SHP77 treated with DMSO at 0.1 percent for 48 hours (cell line): ENCODE measurements around the gene POMGNT2.

Experiments used
- DNase-seq: peaks from one replicate; lab custom pipeline; 2025; lab: John Stamatoyannopoulos, UW

The POMGNT2 gene

DNA sequence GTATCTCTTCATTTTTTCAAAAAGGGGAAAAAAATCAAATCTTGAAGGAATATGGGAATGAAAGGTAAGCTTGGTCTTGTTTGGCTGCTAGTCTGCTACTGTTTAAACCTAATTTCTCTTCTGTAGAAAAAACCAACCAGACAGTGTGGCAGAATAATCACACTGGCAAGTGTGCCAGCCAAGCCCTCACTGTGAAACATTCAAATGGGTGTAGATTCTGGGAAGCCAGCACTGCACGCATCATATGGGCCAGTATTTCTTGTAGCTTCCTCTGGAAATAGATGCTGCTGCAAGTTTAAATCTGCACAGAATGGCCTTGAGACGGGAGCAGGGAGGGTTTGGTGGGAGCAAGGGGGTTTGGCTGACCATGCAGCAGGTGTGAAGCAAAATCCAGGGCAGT, 62.1 kb downstream of the POMGNT2 start:
- no peak for DNase-seq

GRCh38 chr3:43043071-43043766, 62.7 kb downstream of the POMGNT2 start:
- no peak for DNase-seq

DNA sequence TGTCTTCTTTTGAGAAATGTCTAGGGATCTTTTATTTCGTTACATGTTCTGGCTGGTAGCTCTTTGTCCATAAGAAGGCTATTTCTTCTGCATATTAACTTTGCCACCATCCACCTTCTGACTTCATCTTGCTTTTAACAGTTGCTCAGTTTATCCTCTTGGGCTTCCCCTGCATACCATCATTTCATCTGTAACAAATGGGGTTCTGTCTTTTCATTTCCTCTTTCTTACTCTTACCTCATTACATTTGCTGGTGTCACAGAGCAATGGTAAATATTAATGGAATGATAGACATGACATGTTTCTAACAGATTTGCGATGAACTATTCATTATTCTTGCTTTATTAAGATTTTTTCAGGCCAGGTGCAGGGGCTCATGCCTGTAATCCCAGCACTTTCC, 64.4 kb downstream of the POMGNT2 start:
- DNase-seq = no peak

GRCh38 chr3:43038010-43038409, 67.9 kb downstream of the POMGNT2 start:
- DNase-seq = no peak

DNA sequence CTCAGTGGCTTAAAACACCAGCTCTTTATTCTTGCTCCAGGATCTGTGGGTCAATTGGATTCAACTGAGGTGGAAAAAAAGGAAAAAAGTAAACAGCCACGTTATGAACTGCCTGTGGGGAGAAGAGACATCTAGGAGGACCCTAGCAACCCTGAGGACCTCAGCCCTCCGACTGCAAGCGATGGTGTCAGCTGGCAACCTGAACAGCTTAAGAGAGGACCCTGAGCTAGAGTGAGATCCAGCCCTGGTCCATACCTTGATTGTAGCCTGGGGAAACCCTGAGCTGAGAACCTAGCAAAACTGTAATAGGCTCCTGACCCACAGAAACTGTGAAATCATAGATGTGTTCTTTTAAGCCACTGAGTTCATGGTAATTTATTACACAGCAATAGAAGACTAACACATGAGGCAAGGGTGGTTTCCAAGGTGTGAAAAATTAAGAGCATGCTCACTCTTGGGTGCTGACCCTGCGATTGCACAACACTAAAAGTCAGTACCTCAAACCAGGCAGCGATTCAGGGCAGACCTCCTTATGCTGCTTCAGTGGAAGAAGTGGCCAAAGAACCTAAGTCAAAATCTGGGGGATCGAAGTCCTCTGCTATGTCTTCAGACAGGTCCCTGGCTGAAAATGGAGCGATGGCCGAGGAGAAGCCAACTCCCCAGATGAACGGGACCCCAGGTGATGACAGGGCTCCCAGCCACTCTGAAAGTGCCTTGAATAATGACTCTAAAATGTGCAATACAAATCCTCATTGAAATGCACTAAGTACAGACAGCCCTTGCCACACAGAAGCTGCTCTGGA, 69.1 kb downstream of the POMGNT2 start:
- DNase-seq = no peak

DNA sequence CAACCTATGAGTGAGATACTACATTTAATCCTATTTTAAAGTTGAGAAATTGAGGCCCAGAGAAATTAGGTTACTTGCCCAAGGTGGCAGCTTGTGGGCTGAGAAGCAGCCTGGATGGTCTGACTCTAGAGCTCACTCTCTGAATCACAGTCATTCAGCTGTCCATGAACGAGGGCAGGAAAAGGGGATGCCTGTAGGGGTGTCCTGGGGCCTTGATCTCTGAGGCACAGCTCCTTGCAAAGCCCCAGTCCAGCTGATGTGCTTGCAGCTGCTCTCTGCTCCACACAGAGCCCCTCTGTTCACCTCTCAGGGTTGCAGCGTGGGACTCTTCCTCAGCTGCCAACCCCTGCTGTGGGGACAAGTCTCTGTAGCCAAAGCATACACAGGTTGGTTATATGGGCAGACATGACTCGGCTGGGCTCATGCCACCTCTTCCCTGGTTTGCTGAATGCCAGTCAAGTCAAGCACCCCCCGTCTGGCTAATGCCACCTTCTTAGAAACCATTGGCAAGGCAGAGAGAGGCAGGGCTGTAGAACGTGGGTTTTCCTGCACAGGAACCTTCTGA, 70.0 kb downstream of the POMGNT2 start:
- DNase-seq = no peak

DNA sequence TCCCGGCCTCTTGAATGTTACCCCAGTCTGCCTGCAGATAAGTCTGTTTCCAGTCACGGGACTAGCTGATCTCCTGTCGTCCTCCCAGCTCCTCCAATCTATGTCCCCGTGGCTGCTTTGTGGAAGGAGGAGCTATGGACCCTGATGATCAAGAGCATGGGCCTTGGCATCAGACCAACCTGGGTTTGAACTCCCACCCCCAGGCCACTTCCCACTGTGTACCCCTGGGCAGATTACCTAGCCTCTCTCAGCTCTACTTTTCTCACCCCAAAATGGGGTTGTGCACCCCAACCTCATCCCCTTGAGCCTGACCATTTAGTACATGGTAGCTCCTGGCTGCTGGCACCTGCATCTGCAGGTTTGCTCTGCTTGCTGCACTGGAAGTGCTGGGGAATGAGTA, 71.0 kb downstream of the POMGNT2 start:
- no peak for DNase-seq

GRCh38 chr3:43034200-43034599, 71.7 kb downstream of the POMGNT2 start:
- no peak for DNase-seq

DNA sequence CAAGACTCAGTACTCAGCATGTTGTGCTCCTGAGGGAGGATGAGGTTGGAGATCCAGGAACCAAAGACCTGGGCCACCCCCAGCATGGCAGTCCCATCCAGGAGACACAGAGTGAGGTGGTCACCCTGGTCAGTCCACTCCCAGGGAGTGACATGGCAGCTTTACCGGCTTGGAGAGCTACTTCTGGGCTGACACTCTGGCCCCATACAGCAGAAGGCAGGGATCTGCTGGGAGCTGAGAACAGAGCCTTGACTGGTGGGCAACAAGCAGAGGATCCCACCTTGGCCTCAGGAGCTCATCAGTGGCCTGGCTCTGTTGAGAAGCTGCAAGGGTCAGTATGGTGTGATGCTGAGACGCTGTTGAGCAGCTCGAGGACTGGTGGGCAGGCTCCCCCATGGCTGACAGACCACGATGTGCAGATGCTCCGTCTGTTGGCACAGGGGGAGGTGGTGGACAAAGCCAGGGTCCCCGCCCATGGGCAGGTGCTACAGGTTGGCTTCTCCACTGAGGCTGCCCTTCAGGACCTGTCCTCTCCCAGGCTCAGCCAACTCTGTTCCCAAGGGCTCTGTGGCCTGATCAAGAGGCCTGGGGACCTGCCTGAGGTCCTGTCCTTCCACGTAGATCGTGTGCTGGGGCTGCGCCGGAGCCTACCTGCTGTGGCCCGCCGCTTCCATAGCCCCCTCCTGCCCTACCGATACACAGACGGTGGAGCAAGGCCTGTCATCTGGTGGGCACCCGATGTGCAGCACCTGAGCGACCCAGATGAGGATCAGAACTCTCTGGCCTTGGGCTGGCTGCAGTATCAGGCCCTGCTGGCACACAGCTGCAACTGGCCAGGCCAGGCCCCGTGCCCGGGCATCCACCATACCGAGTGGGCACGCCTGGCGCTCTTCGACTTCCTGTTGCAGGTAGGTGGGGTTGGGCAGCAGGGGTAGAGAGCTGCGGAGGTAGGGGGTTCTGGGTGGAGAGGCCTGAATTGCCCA, 72.9 kb downstream of the POMGNT2 start:
- no peak for DNase-seq

DNA sequence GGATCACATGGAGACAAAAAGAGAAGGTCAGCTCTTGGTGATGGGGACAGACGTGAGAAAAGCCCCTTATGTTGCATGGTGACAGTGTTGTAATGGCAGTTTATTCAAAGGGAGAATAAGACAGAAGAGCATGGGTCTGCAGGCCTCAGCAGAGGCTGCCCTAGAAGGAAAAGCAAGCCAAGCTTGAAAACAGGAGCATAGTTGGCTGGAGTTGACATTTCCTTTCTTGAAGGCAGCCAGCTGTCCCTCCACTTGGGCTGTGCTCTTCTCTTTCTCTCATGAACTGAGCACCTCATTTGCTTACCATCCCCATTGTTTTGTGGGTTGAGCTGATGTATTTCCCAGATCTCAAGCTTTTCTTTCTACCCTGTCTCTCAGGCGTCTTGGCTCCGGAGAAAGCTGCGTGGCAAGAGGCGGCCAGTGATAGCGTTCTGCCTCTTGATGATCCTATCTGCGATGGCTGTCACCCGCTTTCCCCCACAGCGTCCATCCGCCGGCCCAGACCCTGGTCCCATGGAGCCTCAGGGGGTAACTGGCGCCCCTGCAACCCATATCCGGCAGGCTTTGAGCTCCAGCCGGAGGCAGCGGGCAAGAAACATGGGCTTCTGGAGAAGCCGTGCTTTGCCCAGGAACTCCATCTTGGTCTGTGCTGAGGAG, 73.9 kb downstream of the POMGNT2 start:
- DNase-seq = no peak

- DNase-seq = no peak
Measured at GRCh38 chr3:43031485-43031884, 74.4 kb downstream of the POMGNT2 start.

DNA sequence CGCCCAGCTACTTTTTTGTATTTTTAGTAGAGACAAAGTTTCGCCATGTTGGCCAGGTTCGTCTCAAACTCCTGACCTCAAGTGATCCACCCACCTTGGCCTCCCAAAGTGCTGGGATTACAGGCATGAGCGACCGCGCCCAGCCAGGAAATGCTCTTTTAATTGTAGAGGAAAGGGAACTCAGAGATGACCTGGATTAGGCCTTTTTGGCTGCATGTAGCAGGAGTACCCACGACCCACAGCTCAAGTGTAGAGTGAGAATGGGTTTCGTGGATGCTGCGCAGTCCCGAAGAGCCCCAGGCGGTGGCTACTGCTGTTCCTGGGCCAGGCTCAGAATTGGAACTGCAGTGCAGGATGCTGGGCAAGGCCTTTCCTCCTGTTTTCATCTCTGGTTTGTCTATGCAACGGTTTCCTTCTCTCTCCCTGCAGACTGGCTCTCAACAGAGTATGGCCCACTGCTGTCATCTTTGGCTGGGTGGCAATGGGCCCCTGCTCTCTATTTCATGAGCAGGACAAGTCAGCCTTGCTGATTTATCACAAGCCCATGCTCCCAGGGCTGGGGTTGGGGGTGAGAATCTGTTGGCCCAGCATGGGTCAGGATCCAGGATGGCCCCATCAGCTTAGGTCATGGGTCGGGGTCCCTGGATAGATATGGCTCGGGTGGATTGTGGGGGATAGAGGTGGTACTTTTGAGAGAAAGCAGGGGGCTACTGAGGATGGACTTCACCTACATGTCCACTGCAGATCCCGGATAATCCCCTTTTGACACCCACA, 75.5 kb downstream of the POMGNT2 start:
- no peak for DNase-seq
